ENCODE results near the gene SLIT3.

The SLIT3 gene

DNA sequence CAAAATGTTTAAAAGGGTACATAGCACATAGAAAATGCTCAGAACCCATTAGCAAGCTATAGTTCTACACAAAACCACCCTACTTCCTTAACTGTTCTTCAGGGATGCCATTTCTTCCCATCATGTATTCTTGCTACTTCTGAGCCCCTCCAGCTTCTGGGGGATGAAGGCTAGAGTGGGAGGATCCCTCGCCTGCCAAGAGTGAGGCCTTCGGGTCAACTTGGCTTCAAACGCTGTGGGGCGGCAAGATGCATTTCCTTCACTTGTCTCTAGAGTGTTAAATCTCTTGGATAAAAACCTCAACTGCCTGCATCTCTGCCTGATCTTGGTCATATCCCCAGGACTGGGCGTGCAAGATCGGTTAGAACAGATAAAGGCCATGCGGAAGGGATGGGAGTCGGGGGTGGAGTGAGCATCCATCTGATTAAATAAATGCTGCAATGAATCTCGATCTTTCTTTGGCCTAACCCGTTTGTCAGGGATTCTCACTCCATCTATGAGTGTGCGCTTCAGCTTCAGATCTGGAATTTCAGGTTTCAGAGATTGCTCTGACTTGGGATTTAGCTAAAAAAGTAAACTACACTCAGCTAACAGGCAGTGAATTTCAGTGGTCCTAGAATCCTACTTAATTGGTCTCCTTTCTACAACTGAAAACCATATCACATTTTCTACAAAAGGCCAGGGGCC, 603.8 kb downstream of the SLIT3 start:
- no peak for DNase-seq (ENCODE audit: low spot score)

DNA sequence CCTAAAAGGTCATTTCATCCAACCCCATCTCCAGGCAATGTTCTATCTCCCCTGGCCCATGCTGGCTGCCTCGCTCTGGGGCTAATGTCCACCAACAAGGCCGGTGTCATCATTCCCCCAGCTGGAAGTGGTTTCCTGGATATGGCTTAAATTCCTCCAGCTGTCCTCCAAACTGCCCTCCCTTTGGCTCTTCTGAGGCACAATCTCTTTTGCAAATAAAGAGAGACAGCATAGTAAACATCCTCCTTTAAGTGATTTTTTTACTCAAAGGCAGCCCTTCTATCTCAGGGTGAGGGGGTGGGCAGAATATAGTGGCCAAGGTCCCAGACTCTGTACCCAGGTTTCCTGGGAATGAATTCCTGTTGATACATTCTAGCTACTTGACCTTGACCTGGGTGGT, 604.3 kb downstream of the SLIT3 start:
- no peak for DNase-seq (ENCODE audit: low spot score)

DNA sequence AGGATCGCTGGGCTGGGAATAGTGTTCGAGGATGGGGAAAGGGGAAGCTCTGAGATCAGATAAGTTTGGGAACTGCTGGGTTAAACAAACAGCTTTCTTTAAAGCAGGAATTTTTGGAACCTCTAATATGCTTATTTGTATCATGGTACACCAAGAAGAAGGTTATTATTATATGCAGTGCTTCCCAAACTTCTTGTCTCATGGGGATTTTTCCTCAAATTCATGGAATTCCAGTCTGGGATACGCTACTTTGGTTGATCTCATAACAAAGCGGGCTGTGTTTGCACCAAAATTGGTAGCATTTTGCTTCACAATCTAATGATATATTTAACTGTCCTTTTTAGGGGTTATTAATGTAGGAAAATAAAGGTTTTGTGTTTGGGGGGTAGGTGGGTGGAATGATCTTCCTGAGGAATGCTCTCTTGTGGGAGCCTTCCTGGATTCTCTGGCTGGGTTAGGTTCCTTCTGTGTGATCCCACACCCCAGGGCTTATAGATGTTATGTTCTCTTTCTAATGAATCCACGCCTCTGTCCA, 605.6 kb downstream of the SLIT3 start:
- no peak for DNase-seq (ENCODE audit: low spot score)

DNA sequence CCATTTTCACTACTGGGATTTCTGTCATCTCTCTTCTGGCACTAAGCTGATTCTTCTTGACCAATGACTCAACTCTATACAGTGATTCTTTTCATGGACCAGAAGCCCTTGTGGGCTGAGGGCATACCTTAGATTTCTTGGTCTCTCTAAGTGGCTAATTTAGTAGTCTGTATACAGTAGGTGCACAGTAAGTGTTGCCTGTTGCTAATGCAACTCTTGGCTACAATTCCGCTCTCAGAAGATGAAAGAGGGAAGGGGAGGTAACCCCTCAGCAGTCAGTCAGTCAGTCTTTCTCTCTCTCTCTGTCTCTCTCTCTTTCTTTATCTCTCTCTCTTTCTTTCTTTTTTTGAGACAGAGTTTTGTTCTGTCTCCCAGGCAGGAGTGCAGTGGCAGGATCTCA, 606.6 kb downstream of the SLIT3 start:
- DNase-seq (ENCODE audit: low spot score): no peak

DNA sequence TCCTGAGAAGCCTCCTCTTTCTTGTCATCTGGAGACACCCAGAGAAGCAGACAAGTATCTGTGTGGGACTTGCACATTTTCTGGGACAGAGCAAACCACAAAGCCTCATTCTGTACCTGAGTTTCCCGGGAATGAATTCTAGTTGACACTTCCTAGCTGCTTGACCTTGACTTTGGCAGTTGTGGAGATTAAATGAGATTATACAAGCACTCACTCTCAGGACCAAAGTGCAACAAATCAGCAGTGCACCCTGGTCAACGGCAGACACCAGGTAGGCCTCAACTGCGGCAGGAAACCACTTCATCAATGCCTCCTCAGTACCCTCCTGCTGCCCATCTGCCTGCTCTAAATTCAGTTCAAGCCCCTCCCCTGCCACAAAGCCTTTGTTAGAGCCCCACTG, 607.1 kb downstream of the SLIT3 start:
- no peak for DNase-seq (ENCODE audit: low spot score)

DNA sequence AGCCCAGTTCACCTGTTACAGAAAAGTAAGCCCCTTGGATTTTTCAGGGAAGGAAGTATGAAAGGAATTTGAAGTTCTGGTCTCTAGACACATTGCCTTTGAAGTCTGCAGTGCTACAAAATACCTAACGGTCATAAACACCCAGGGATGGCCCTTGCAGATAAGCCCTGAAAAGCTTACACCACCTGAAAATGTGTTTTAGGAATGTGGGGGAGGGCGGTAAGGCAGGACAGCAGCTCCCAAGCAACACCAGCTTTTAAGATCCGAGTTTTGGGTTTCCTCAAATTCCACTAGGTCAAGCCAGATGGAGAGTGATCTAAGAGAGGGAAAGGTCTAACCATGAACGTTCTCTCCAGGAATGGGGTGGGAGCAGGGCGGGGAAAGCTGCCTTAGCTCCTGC, 607.6 kb downstream of the SLIT3 start:
- no peak for DNase-seq (ENCODE audit: low spot score)

DNA sequence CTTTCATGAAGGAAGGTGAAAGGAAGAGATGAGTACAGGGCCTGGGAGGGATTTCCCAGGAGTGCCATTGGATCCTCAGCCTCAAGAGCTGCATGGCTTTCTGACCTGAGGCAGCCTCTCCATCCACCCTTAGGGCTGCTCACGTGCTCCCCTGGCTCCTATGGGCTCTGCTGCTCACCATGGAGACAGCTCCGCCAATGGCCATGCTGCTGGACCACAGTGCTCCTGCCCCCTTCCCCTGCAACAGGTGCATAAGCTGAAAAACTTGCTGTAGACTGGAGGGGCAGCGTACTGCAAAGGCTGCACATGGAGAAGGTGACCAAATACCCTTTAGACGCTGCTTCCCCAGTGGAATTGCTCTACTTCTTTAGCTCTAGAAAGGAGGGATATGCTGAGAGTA, 609.0 kb downstream of the SLIT3 start:
- DNase-seq (ENCODE audit: low spot score): no peak

DNA sequence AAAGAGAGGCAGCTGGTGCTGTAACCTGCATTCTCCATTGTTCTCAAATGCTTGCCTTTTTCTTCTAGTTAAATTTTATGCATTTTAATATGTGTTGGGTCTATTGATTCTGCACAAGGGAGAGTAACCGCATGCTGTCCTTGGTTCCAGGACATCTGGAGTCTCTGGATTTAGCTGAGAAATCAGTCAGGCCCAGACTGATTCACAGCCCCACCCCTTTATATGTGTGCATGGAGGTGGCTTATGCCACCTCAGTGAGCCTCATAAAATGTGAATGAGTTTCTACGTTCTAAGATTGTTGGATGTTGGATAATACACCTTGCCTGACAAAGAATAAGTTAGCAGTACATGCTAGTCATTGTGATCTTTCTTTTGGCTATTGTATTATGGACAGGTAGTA, 611.7 kb downstream of the SLIT3 start:
- DNase-seq (ENCODE audit: low spot score): no peak

DNA sequence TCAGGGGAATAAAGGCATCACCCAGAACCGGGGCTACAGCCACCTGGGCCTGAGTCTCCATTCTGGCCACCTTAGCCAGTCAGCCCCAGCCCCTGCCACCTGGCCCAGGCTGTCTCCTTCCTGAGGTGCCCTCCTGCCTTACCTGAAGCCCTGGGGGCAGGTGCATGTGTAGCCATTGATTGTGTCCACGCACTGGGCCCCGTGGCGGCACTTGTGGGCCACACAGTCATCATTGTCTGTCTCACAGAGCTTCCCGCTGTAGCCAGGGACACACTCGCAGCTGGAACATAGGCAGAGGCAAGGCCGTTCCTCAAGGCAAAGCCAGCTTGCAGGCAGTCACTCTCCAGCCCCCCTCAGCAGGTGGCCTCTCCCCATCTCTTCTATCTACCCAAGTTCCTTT, 614.1 kb downstream of the SLIT3 start:
- no peak for DNase-seq (ENCODE audit: low spot score)

DNA sequence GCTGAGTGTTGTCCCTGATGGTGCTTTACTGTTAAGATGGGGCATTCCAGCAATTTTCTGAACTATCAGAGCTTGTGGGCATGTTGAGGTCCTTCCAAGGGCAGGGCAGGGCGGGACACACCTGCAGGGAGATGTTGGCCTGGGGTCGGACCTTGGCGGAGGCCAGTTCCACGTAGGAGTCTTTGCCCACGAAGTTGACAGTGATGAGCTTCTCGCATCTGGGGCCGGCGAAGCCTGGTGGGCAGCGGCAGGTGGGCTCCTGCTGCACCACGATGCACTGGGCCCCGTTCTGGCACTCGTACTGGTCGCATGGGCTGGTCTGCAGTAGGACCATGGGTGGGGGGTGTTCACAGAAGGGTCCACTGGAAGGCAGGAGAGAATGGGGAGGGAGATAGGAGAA, 615.4 kb downstream of the SLIT3 start:
- no peak for DNase-seq (ENCODE audit: low spot score)

DNA sequence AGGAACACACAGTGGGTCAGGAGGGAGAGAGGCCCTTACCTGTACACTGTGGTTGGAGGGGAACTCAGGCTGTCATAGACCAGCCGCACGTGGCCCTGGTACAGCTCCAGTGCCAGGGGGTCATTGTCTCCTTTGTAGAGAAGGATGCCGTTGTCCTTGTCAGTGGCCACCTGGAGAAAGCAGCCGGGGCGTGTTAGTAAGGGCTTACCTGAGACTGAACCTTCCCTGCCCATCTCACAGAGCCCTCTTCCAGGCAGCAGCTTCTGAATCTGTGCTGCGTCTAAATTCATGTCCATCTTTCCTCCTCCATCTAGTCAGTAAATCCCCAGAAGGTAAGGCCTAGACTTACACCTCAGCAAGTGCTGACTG, 617.0 kb downstream of the SLIT3 start:
- DNase-seq (ENCODE audit: low spot score): no peak

DNA sequence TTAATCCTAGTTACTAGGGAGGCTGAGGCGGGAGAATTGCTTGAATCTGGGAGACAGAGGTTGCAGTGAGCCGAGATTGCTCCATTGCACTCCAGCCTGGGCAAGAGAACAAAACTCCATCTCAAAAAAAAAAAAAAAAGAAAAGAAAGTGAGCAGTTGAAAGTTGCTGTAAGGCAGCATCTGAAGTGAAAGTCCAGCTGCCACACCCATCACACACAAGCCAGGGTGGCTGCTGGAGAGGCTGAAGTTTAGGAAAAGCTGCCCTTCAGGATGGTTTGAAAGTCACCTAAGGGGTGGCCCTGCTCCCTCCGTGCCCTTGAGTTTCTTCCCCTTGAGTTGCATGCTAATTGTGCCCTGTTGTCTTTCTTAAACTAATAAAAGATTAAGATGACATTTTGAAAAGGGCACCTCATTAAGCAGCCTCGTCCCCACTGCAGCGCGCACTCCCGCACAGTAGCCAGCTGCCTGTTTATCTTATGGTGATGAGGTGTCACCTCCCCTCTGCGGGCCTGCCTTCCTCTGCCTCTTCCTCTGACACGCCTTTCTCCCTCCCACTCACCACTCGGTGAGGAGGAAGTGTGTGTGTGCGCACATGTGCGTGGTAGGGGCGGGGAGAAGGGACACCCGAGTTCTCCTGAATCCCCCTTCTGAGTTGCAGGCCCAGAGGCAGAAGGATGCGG, 617.6 kb downstream of the SLIT3 start:
- DNase-seq (ENCODE audit: low spot score): no peak

DNA sequence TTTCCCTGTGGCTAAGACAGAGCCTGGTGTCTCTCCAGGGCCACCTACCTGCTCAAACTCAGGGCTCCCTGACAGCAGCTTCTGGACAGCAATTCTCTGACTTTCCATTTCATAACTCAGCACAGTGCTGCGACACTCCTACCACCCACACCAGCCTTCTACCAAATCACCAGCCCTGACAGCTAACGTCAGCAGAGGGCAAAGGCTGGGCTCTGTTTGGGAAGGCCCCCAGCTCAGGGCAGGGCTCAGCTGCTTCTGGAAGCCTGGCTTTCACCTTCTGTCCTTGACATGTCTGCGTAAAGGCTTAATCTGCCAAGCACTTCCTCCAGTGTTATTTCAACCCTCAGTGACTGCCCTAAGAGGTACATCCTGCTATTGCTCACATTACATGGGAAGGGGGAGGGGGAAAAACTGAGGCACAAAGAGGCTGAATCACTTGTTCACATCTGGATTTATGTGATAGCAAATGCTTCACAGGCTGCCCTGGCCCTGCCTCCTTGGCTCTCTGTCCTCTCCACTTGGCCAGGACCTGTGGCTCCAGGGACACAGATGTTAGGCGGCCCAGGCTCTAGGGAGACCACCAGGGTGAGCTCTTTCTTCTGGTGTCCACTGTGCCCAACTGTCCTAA, 619.3 kb downstream of the SLIT3 start:
- DNase-seq (ENCODE audit: low spot score): no peak

DNA sequence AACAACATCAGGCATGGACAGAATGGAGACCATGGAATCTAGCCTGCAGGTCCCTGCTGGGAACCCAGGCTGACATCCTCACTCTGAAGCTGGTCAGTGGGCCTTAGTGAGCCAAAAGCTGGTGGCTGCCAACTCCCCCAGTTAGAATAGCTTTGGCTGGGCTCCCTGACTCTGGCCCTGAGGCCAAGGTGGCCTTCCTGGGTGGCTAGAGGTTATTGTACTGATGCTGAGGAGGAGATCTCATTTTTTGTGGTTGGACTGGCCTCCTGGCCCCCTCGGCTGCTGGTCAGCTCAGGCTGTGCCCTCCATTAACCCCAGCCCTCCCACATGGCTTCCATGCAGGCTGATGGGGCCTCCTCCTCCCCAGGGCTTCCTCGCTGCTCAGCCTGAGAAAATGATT, 620.5 kb downstream of the SLIT3 start:
- no peak for DNase-seq (ENCODE audit: low spot score)

DNA sequence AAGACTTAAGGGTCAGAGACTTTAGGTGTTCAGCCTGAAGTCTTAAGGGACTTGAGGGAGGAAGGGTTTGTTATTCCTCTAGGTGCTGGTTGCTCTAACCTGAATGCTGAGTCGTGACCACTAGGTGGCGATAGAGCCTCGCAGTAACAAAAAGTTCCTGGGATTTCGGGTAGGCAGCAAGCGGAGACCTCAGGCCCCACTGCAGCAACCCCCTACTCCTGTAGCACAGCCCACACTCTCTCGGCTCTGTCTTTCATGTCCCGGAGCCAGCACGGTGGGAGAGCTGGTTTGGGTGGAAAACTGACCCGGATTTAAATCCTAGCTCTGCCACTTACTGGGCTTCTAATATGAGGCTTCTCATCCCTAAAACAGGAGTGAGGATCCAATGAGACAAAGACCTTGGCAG, 621.4 kb downstream of the SLIT3 start:
- peak; percentile 79 for DNase-seq (ENCODE audit: low spot score)

DNA sequence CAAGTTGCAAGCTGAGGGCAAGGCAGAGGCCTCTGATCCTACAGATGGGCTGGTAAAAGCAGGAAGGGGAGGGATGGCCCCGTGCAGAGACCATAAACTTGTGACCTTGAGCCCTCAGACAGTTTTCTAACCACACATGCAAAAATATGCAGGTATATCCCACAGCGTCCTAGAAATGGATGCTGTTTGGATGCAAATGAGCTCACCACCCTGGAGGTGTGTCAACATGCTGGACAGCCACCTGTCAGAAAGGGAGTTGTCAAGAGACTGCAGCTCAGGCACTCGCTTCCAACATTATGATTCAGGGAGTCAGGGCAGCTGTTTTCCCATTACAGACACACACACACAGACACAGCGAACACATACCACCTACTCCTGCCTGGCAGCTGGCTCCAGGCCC, 624.4 kb downstream of the SLIT3 start:
- no peak for DNase-seq (ENCODE audit: low spot score)

DNA sequence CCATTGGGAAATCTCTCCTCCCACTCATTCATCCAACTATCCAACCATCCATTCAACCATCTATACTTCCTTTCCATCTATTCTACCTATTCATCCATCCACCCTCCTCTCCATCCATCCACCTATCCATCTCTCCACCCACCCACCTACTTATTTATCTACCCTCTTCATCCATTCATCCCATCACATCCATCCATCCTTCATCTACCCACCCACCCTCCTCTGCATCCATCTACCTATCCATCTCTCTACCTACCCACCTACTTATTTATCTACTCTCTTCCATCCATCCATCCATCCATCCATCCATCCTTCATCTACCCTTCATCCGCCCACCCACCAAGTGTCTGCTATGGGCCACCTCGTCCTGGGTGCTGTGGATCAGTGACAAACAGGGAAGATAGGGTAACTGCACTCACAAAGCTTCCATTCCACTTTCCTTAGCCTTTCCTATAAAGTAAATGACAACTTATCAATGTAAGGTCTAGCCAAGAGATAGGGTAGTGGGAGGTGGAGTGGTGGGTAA, 625.0 kb downstream of the SLIT3 start:
- DNase-seq (ENCODE audit: low spot score): no peak

DNA sequence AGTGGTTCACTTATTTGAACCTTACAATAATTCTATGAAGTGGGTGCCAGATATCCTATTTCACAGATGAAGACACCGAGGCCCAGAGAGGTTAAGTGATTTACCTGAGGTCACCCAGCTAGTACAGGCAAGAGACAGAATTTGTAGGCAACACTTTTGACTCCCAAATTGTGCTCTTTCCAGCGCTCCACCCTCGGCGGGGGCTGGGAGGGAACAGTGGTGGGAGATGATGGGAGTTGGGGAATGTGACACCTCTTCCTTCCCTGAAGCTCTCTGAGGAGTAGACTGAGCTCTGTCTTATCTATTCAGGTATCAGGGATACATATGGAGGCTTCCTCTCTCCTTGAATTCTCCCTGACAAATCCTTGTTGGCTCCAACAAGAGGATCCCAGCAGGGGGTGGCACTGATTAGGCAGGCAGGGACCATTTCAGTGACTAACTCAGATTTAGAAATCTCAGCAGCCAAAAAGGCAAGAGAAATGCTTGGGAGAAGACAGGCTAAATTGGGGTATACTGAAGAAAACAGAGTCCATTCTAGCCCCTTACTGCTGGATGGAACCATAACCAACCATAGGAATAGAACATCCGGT, 626.0 kb downstream of the SLIT3 start:
- no peak for DNase-seq (ENCODE audit: low spot score)

DNA sequence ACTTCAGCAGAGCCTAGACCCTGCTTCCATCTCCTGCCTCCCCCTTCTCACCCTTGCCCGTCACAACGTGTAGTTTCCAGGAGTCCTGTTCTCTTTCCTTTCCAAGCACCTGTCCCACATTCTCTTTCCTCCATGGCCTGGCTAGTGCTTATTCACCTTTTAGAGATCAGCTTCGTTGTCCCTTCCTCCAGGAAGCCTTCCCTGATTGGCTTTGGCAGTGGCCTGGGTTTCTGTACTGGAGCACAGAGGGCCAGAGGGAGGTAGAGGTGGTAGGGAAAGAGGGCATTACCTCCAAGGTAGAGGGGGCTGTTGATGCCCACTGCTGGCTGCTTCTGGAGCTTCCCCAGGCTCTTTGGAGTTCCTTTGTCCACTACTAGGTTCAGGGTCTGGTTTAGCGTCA, 628.1 kb downstream of the SLIT3 start:
- no peak for DNase-seq (ENCODE audit: low spot score)

DNA sequence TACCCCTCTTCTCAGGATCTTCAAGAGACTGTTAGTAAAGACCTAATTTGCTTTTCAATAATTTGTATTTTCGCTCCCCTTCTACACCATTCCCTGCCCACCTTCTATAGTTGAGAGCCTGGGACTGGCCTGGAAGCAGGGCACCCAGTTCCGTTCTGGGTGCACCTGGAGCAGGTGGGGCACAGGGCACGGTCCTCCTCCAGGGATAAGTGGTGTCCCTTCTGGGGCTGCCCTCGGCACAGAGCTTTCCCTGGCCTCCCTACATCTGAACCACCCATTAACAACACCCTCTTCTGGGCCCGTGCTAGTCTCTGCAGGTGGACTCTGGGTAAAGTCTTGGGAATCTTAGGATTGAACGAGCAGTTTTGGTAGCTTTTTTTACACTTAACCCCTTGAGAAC, 628.9 kb downstream of the SLIT3 start:
- no peak for DNase-seq (ENCODE audit: low spot score)

DNA sequence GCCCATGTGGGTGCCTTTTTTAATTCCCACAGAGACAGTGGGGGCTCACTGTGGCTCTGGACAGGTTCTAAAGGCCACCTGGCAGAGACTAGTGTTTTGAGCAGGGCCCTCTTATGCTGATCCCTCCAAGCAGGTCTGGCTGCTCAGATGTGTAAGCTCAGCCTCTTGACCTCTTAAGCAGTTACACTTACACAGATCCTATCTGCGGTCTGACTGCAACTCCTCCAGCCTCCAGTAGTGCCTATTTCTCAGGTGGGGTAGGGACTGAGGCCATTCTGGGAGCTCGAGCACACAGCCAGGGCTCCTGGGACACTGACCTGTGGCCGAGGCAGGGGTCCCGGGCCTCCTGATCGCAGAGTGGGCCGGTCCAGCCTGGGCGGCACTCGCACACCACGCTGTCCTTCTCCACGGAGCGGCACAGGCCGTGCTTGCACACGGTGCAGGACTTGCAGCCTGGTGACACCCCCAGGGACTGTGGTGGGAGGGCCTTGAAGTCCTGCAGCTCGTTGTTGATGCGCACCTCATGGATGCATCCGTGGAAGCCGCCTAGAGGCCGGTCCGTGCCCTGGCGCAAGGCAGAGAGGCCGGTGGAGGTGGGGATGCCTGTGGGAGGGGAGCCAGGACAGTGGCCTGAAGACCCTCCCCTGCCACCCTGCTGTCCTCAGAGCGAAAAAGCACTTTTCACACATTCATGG, 629.9 kb downstream of the SLIT3 start:
- no peak for DNase-seq (ENCODE audit: low spot score)

DNA sequence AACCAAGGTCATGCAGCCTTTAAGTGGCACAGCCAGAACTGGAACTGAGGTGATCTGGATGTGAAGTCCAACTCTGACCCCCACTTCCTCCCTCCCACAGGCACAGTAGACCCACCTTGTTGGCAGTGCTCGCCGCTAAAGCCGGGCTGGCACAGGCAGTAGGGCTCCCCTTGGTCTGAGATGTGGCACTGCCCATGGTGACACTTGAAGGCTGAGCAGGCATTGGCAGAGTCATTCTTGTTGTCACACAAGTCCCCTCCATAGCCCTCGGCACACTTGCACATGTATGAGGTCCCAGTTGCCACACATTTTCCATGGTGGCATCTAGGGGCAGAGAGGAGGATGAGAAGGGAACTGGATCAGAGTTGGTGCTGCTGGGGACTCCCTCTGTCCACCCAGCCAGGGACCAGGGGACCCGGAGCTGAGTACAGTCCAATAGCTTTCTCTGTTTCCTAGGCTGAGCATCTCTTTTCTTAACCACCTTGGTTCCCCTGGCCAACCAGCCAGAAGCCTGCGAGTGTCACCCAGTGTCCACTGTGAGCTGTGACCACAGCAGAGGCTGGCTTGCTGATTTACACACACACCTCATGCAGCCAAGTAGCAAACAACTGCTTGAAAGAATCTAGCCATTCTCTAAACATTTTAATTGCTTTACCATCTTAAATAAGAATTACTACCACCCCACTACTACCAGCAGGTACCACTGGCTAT, 631.1 kb downstream of the SLIT3 start:
- no peak for DNase-seq (ENCODE audit: low spot score)

Measured in D341Med (cell line).